ENCODE data around the gene MRE11.

- TF ChIP-seq CTCF (conservative IDR thresholded peaks at IDR 0.05; ENCODE audit: low read length) (no peak), EZH2phosphoT487 (IDR thresholded peaks at IDR 0.05; ENCODE audit: borderline replicate concordance, low read depth, low read length) (no peak)
These were observed 24.2 kb downstream of the MRE11 start for GRCh38 chr11:94469416-94469815.

Data from OCI-LY7 (cell line).